Myocyte (in vitro differentiated cells): ENCODE data around the gene DENND6A. TPM values are rescaled to one million over a fixed set of nuclear protein-coding genes. Genes with fewer than 3 reads are reported as not detected.

Experiments used
- DNase-seq: peaks from one replicate; pipeline ENCODE4 v3.0.0-alpha.2; 2012; ENCODE audit warnings: low read depth
- total RNA-seq: library from RNA; depleted of rRNA; stranded (reverse); fragments of >200 nt; gene quantifications from 2 replicates; pipeline ENCODE4 v1.2.3, GENCODE V29; 2014

Gene DENND6A
- total RNA-seq, 1 donor from 2014 or later, result 15.4 TPM

GRCh38 chr3:57577801-57578200, 115.1 kb downstream of the DENND6A start:
- DNase-seq, result no peak

GRCh38 chr3:57575966-57576626, 116.8 kb downstream of the DENND6A start:
- DNase-seq, result no peak

Other genes with a start within 250 kb of the DENND6A start
- gene DNAH12, start 148.7 kb downstream of the DENND6A start, total RNA-seq, result 0.21 and 0.32 TPM in 2 replicates
- gene PDE12, start 136.8 kb downstream of the DENND6A start, total RNA-seq, result 11.2 and 13.5 TPM in 2 replicates
- gene ARF4, start 95.7 kb downstream of the DENND6A start, total RNA-seq, result 212 and 287 TPM in 2 replicates
- 46.8 and 55.8 TPM in 2 replicates for gene SLMAP, start 63.2 kb upstream of the DENND6A start, total RNA-seq